Mononuclear cell (primary cell): ENCODE data around the gene SLC26A5. TPM values are rescaled to one million over a fixed set of nuclear protein-coding genes. Genes with fewer than 3 reads are reported as not detected.
A peak's percentile ranks its signal among the peaks of the same experiment; 100 is the strongest.

ENCODE experiments used
- H3K27me3 ChIP-seq: 2 replicates; pipeline ENCODE4 v1.6.0; 2011; ENCODE audit warnings: low read length, control low read depth; ENCODE audit not compliant: insufficient read depth
- H3K4me1 ChIP-seq: 2 replicates; pipeline ENCODE4 v1.5.1; 2011; ENCODE audit warnings: mild to moderate bottlenecking, low read length, control low read depth; ENCODE audit not compliant: insufficient read depth
- H3K4me3 ChIP-seq: 2 replicates; pipeline ENCODE4 v1.5.1; 2011; ENCODE audit warnings: mild to moderate bottlenecking, low read length, moderate library complexity
- H3K9me3 ChIP-seq: 2 replicates; pipeline ENCODE4 v1.5.1; 2011; ENCODE audit warnings: low read depth, mild to moderate bottlenecking, control low read depth, low read length
- total RNA-seq: library from RNA; depleted of rRNA; stranded (reverse); fragments of >200 nt; gene quantifications from one replicate; pipeline ENCODE4 v1.2.3, GENCODE V29; 2012

Gene SLC26A5
- total RNA-seq, 1 donor, result not detected

DNA sequence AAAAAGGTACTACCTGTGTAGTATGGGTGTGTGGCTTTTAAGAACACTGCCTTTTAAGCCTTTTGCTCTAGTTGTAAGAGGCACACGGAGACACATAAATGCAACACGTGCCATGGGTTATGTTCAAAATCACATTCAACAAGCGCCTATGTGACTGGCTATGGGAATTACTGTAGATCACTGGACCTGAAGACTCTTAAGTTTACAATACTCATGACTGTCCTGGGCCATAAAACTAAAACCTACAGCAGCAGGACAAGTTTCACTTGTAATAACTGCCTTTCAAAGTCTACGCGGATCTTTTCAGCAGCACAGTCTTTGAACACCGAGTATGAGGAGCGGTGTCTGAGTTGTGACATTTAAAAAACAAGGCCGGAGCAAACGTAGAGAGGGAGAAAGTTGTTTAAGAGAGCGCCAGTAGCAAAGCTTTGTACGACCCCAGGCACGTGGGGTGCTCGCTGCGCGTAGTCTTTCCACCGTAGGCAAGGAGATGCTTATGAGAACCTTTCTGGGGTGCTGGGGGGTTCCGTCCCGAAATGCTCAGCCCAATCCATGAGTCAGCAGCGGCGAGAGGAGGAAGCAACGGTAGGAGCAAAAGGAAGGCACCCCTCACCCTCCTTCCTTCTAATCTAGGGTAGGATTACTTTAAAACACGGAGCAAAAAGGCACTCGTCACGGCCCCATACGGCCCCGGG lies 102.1 kb downstream of the SLC26A5 start:
- Histone ChIP-seq H3K9me3 (no peaks in the 10 kb centered on the region), H3K4me3 (peak overlapping the region; percentile 83), H3K4me1 (peaks cover 30% of the 10 kb centered on the region), H3K27me3 (no peaks in the 10 kb centered on the region)

- Histone ChIP-seq H3K27me3 (no peaks in the 10 kb centered on the region), H3K4me1 (peaks cover 24% of the 10 kb centered on the region), H3K4me3 (peak overlapping the region; percentile 83), H3K9me3 (no peaks in the 10 kb centered on the region)
Observed at GRCh38 chr7:103343332-103343731, 102.7 kb downstream of the SLC26A5 start.

DNA sequence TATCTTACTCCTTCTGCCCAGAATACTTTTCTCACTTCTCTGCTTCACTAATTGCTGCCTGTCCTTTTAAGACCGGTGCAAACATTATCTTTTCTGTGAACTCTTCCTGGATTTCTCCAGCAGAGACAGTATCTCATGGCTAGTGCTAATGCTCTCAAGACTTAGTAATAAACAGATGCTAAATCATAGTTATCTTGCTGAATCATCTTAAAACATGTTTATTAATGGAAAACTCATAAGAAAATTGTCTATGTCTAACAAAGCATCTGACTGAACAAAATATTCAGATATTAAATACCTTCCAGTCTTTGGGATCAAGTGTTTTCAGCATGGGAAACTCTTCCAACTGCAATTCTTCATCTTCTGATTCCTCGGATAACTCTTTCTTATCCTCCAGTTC lies 104.5 kb downstream of the SLC26A5 start:
- H3K9me3 ChIP-seq, result no peaks in the 10 kb centered on the region
- H3K4me1 ChIP-seq, result peaks cover 18% of the 10 kb centered on the region
- H3K4me3 ChIP-seq, result no peak overlapping the region
- H3K27me3 ChIP-seq, result no peaks in the 10 kb centered on the region

GRCh38 chr7:103338864-103339263 lies 107.1 kb downstream of the SLC26A5 start:
- Histone ChIP-seq H3K4me3 (no peak overlapping the region), H3K27me3 (no peaks in the 10 kb centered on the region), H3K4me1 (peaks cover 17% of the 10 kb centered on the region), H3K9me3 (no peaks in the 10 kb centered on the region)

DNA sequence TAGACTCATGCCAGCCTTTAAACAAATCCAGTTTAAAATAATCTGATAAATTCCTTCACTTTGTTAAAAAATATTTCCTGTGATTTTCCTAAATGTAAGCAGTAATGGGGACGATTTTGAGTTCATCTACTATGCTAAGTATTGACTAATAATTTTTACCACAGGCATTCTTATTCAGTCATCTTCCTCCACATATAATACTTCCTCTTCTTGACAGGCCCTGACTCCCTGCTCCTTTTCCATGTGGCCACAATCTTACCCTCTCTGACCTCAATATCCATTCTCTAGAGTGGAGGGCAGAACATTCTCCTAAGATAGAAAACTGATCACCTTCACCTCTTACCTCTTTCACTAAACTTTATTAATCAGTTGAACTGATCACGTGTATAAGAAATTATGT lies 109.2 kb downstream of the SLC26A5 start:
- Histone ChIP-seq H3K9me3 (no peaks in the 10 kb centered on the region), H3K27me3 (no peaks in the 10 kb centered on the region), H3K4me1 (peaks cover 4% of the 10 kb centered on the region), H3K4me3 (no peak overlapping the region)

GRCh38 chr7:103325744-103326143 lies 120.3 kb downstream of the SLC26A5 start:
- Histone ChIP-seq H3K4me1 (no peaks in the 10 kb centered on the region), H3K27me3 (no peaks in the 10 kb centered on the region), H3K4me3 (no peak overlapping the region), H3K9me3 (no peaks in the 10 kb centered on the region)

Other genes starting within 250 kb of the SLC26A5 start
- 89.6 TPM for gene PMPCB, start 148.8 kb downstream of the SLC26A5 start, total RNA-seq
- gene DNAJC2, start 101.4 kb downstream of the SLC26A5 start, total RNA-seq, result 43.3 TPM
- gene PSMC2, start 98.6 kb downstream of the SLC26A5 start, total RNA-seq, result 128 TPM